Measurements from ENCODE around the gene ZNF174.

The ZNF174 gene

DNA sequence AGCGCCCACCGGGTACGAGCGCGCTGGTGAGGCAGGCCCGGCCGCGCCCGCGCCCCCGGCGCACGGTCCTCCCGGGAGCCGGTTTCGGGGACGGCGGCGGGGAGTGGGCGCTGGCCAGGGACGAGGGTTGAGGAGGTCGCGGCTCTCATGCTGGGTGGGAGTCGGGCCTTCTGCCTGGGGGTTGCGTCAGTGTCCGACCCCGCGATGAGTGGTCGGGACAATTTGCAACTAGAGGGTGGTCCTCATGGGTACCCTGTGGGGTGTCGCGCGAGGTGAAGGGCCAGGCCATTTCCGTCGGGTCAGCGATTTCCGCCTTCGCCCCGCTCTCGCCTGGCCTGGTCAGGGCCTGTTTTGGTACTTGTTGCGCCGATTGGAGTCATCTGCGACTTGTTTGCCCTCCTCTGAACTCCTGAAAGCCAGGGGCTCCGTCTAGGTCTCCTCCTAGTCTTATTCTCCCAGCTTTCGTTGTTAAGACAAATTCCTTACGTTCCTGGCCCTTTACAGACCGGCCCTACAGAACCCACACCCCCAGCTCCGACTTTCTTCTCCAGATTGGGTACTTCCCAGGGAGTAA is 57.4 kb downstream of the ZNF174 start:
- peak overlapping the region; percentile 62 to 92 for H3K27ac ChIP-seq (ENCODE audit: insufficient read depth in 1 of 2, low read depth in 1 of 2, low read length in 2 of 2, poor library complexity in 1 of 2, severe bottlenecking in 2 of 2)
- peak overlapping the region; percentile 66 to 97 (median 85) for H3K4me3 ChIP-seq (ENCODE audit: control insufficient read depth in 1 of 7, extremely low read depth in 1 of 7, insufficient read depth in 4 of 7, low read depth in 2 of 7, low read length in 6 of 7)
- no peaks in the 10 kb centered on the region for H3K9me3 ChIP-seq (ENCODE audit: control extremely low read depth in 1 of 5, control insufficient read depth in 4 of 5, insufficient read depth in 2 of 5, low read depth in 1 of 5, low read length in 4 of 5)
- under 1% methylated on average over 38 of the region's 47 CpGs for WGBS (ENCODE audit: insufficient coverage)
- CTCF ChIA-PET: interaction anchor here (0.7 to 1.8 kb wide), 2 partner anchors 175 to 194 kb away, joined by 3 to 6 read pairs; partner anchors contain the start of gene ZNF263
- H3K27me3 ChIP-seq (replicated peaks in 2 of 5; ENCODE audit: control insufficient read depth in 4 of 5, insufficient read depth in 5 of 5, low read length in 4 of 5): no peaks in the 10 kb centered on the region
- no peaks in the 10 kb centered on the region for H3K36me3 ChIP-seq (ENCODE audit: control insufficient read depth in 4 of 4, insufficient read depth in 4 of 4, low read length in 3 of 4)
- DNase-seq: no peak
- POLR2A ChIA-PET: interaction anchor here (1.3 to 2.7 kb wide), 3 partner anchors 14 to 175 kb away, joined by 4 to 11 read pairs (median 8); partner anchors contain the start of genes NAA60, TIGD7, ZNF263 and ZNF597
- H3K4me1 ChIP-seq (ENCODE audit: control extremely low read depth in 1 of 4, control insufficient read depth in 4 of 4, insufficient read depth in 4 of 4, low read length in 3 of 4): peaks cover 19 to 55% (median 52%) of the 10 kb centered on the region in 4 experiments

DNA sequence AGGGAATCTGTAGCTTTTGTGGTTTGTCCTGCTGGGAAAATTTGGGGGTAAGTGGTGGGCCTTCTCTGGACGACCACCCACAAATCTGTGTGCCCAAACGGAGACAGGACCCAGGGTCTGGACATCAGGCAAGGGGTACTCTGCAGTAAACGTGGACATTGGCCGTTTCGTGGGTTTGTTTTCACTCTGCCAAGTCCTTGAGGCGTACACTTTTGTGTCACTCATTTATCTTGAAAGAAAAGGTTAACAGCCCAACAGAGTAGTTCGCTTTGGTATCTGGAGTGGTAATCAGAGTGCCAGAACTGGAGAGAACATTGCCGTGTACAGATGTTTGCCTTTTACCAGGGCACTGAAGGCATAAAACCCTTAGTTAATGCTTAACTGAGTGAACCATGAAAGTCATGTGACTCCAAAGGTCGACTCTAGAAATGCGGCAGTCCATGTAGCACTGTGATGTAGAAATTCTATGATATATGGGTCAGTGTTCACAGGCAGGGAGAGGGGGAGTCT is 57.9 kb downstream of the ZNF174 start:
- Histone ChIP-seq H3K36me3 (ENCODE audit: control insufficient read depth in 4 of 4, insufficient read depth in 4 of 4, low read length in 3 of 4) (no peaks in the 10 kb centered on the region), H3K4me3 (ENCODE audit: control insufficient read depth in 1 of 7, extremely low read depth in 1 of 7, insufficient read depth in 4 of 7, low read depth in 2 of 7, low read length in 6 of 7) (peak overlapping the region; percentile 66 to 97 (median 85)), H3K4me1 (ENCODE audit: control extremely low read depth in 1 of 4, control insufficient read depth in 4 of 4, insufficient read depth in 4 of 4, low read length in 3 of 4) (peaks cover 19 to 57% (median 54%) of the 10 kb centered on the region in 4 experiments), H3K9me3 (ENCODE audit: control extremely low read depth in 1 of 5, control insufficient read depth in 4 of 5, insufficient read depth in 2 of 5, low read depth in 1 of 5, low read length in 4 of 5) (no peaks in the 10 kb centered on the region), H3K27ac (ENCODE audit: insufficient read depth in 1 of 2, low read depth in 1 of 2, low read length in 2 of 2, poor library complexity in 1 of 2, severe bottlenecking in 2 of 2) (peak overlapping the region; percentile 62 to 92), H3K27me3 (replicated peaks in 2 of 5; ENCODE audit: control insufficient read depth in 4 of 5, insufficient read depth in 5 of 5, low read length in 4 of 5) (no peaks in the 10 kb centered on the region)
- CTCF ChIA-PET: interaction anchor here (0.7 kb wide), 1 partner anchor 194 kb away, joined by 3 read pairs; no protein-coding TSS in a partner anchor
- WGBS (ENCODE audit: insufficient coverage): 16% methylated on average over 9 of the region's 10 CpGs
- peak in 1 of 3 donors; percentile 19 for DNase-seq
- POLR2A ChIA-PET: no interaction called here
